GM12873 (cell line): ENCODE measurements around the gene CHST4.

ENCODE experiments used
- TF ChIP-seq, protein P1 (sequence below): IDR thresholded peaks from 2 replicates; pipeline ENCODE4 v1.5.1; 2012; ENCODE audit warnings: low read depth, mild to moderate bottlenecking, moderate library complexity, low read length, control low read depth; ENCODE audit not compliant: insufficient read depth; ENCODE audit errors: missing control alignments

CHST4 gene

DNA sequence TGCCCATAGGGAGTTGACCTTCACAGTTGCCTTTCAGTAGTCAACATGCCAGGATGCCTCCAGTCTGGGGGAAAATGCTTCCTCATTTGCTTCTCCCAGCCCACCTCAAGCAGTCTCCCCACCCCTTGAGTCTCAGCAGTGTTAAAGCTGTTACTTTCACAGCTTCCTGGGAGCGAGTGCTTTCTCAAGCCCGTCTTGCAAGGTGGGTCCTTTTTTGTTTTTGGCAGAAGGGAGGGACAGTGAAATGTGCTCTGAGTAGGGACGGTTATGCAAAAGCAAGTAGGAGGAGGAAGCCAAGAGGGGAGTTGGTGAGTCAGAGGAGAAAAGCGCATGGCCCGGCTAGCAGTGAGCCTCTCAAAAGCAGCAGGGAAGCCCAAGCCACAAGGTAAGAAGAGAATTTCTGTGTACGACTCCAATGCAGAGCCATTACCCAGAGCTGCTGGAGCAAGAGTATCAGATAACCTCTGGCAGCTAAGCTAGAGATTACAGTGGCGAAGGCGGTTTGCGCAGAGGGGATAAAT is at the start of gene CHST4:
CHST4 (plus strand) TSS at position 316 of the 521 bp plus-strand sequence. CDS start 10,252 bp downstream, outside the sequence.
- TF ChIP-seq, protein P1, sequence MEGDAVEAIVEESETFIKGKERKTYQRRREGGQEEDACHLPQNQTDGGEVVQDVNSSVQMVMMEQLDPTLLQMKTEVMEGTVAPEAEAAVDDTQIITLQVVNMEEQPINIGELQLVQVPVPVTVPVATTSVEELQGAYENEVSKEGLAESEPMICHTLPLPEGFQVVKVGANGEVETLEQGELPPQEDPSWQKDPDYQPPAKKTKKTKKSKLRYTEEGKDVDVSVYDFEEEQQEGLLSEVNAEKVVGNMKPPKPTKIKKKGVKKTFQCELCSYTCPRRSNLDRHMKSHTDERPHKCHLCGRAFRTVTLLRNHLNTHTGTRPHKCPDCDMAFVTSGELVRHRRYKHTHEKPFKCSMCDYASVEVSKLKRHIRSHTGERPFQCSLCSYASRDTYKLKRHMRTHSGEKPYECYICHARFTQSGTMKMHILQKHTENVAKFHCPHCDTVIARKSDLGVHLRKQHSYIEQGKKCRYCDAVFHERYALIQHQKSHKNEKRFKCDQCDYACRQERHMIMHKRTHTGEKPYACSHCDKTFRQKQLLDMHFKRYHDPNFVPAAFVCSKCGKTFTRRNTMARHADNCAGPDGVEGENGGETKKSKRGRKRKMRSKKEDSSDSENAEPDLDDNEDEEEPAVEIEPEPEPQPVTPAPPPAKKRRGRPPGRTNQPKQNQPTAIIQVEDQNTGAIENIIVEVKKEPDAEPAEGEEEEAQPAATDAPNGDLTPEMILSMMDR: no peak

DNA sequence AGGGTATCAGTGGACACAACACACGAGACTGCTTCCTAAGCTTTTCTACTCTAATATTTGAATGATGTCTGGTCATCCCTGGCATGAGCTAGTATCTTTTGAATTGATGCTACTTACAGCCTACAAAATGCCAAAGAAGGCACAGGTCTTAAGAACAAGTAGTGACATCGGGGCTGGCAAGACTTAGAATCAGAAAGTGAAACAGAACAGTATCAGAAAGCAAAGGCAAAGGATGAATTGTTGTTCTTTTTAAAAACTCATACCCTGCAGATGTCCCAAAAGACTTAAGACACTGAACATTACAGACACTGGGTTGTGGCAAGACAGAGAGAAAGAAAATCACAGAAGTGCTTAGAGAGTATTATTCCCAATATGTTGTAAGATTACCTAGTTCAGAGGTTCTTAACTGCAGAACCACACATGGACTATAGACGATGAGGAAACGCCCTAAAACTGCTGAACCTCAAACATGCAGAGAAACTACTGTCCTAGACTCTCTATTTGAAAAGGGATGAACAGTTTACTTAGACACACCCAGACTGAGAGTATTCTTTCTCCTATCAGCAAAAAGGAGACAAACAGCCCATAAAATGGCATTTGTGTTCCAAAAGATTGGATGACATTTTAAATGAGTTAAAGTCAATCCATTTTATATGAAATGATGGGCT is 49.6 kb upstream of the CHST4 start:
- TF ChIP-seq, protein P1: no peak

DNA sequence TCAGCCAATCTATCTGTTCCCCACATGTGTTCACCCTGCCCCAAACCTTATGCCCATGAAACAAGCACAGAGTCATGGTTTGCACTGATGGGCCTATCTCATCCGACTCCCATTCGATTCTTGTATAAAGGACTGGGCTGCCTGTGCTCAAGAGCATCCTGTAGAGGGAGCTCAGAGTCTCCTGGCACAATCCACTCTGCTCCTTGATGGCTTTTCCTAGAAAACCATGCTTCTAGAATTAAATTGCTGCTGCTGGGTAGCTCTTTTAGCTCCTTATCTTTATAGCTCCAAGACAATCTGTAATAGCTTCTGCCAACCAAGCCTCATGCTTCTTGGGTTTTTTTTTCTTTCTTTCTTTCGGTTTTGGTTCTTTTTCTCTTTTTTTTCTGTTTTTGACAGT is 46.8 kb upstream of the CHST4 start:
- TF ChIP-seq, protein P1: peak; percentile 53

DNA sequence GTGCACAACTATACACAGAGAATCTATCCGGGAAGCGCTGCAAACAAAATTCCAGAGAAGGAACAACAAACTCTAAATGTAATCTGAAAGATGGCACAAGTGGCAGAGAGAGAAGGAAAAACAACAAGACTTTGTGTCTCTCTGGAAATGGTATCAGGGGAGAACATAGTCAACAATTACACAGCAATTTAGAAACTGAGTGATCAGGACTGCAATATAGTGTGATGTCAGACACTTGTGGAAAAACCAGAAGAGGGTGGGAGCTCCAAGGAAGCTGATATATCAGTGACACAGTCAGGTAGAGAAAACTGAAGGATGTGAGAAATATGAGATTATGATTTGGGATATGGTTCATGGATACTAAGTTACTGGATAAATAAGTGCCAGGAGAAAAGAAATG is 45.3 kb upstream of the CHST4 start:
- TF ChIP-seq, protein P1: no peak

DNA sequence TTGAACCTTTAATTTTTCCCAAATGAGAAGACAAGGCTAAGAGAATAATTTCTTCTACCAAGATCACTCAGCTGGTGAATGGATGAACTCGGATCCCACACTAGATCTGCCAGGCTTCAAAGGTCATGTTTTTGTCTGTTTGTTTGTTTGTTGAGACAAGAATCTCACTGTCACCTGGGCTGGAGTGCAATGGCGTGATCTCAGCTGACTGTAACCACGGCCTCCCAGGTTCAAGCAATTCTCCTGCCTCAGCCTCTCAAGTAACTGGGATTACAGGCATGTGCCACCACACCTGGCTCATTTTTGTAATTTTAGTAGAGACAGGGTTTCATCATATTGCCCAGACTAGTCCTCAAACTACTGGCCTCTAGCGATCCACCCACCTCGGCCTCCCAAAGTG is 43.7 kb upstream of the CHST4 start:
- TF ChIP-seq, protein P1: no peak

DNA sequence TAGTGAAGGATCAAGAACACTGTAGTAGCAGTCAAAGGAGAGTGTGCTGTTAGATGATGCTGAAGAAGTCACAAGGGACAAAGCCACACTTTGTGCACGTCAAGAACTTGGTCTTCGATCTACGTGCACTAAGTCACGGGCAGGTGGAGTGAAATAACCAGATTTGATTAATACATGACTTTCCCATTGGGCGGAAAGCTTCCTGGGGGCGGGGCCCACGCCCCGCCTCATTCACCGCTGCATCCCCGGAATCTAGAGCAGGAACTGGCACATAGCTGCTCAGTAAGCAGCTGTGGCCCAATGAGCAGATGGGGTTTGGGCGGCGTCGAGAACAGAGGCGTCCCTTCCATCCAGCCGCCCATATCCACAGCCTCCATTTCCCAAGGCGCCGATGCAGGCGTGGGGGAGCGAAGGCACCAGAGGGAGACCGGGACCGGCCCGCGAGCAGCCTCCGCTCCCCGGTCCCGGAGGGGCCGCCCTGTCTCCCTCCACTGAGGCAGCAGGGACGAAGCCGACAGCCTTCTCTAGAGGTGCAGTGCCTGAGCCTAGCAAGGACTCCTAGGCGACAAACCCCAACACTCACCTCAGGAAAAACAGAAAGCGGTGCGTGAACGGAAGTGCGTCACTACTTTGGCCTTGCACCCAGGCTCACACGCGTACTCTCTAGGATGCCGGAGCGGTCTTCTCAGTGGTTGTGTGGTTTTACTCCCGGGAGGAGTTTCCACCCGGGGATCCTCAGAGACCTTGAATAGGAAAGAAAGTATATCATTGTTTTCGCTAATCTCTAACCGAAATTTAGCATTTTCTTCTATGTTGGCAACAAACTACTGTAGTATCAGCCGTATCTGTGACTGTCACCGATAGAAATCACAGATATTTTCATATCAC is 42.0 kb upstream of the CHST4 start:
- TF ChIP-seq, protein P1: no peak

DNA sequence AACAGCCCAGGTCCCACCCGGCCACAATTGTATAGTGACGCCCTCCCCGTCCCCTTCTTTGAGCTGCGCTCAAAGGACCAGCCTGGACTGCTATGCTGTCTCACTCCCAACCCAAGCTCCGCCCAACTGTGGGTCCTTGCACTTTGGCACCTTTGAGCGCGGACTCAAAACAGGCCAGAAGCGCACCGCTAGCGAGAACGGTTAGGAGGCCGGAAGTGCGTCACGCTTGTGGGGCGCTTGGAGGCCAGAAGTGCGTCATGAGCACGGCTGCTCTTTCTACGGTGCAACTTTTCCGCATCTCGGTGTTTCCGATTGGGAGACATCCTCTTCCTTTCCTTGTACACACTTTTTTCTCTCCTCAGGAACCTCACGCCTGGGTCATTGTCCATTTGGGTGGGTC is 37.1 kb upstream of the CHST4 start, which contains the start of gene ZNF19:
ZNF19 (minus strand) TSS at position 203 of the 400 bp plus-strand sequence. CDS start 7,210 bp downstream, outside the sequence.
- TF ChIP-seq, protein P1: no peak
